ENCODE data around the gene FMN1. TPM values are rescaled to one million over a fixed set of nuclear protein-coding genes. Genes with fewer than 3 reads are reported as not detected.

Gene FMN1
- total and polyA plus RNA-seq, 10 of the 15 experiments (the other 5 are each of a cell fraction or from before 2014, with no cell fraction given), result 0.05 to 0.16 (median 0.08) TPM; not detected in 4

- RAD21 ChIA-PET (ENCODE audit: unreplicated experiment), result no interaction called here
- in situ Hi-C loops (cut with MboI), result no loop called here
Measured at GRCh38 chr15:32721596-32721995, 472.9 kb downstream of the FMN1 start.

GRCh38 chr15:32718821-32719716 is 475.4 kb downstream of the FMN1 start:
- 29% methylated on average over 58 of the region's 70 CpGs for WGBS (ENCODE audit: insufficient coverage, insufficient replicate concordance, low lambda C conversion rate, missing lambda C conversion rate)
- TF ChIP-seq SMC3 (IDR thresholded peaks at IDR 0.05; ENCODE audit: borderline replicate concordance, low read length), result no peak
- no peak for TF ChIP-seq NR2C1 (IDR thresholded peaks at IDR 0.05)
- no peak for TF ChIP-seq HCFC1 (IDR thresholded peaks at IDR 0.05; ENCODE audit: low read length)
- peaks cover 27% of the 10 kb centered on the region for H3K4me1 ChIP-seq (ENCODE audit: control insufficient read depth, insufficient read depth, low read length)
- ChIA-PET RAD21 (ENCODE audit: unreplicated experiment) (no interaction called here), SMC1A (ENCODE audit: uncharacterized antibody, unreplicated experiment) (no interaction called here), CTCF (no interaction called here), POLR2A (no interaction called here)
- intact Hi-C loops (cut with micrococcal nuclease; ENCODE audit: unreplicated experiment), result no loop called here
- in situ Hi-C loops (cut with MboI), result no loop called here
- peaks cover 19 to 33% of the 10 kb centered on the region in 2 experiments for H3K27me3 ChIP-seq (replicated peaks in 1 of 2; ENCODE audit: control insufficient read depth in 2 of 2, insufficient read depth in 2 of 2, low read length in 1 of 2)
- H2AFZ ChIP-seq (ENCODE audit: control insufficient read depth, low read depth, low read length), result no peak overlapping the region
- ATAC-seq, result no peak; the same call in 2 of the 3 replicates
- H3K9ac ChIP-seq (ENCODE audit: control insufficient read depth, insufficient read depth, low read length), result no peak overlapping the region
- no TSS peak for BruUV-seq (replicated peaks)
- no peak overlapping the region for H3K4me3 ChIP-seq
- no peaks in the 10 kb centered on the region; the same call in 2 of the 3 replicates for H3K9me3 ChIP-seq (replicated peaks; ENCODE audit: control insufficient read depth, insufficient read depth, low read length)
- no peaks in the 10 kb centered on the region for H3K79me2 ChIP-seq (ENCODE audit: control insufficient read depth, insufficient read depth, low read length)
- H3K36me3 ChIP-seq (ENCODE audit: control insufficient read depth in 2 of 2, insufficient read depth in 2 of 2, low read length in 1 of 2), result no peaks in the 10 kb centered on the region
- H3K27ac ChIP-seq (ENCODE audit: control insufficient read depth, insufficient read depth), result no peak overlapping the region
- no peak for FAIRE-seq
- peak overlapping the region; percentile 15 for H3K4me2 ChIP-seq (ENCODE audit: control insufficient read depth, insufficient read depth)
- H4K20me1 ChIP-seq (ENCODE audit: control insufficient read depth, insufficient read depth), result no peaks in the 10 kb centered on the region
- DNase-seq (ENCODE audit: low read depth, low spot score), result no peak

More at GRCh38 chr15:32721596-32721995, 472.9 kb downstream of the FMN1 start:
- ChIA-PET SMC1A (ENCODE audit: uncharacterized antibody, unreplicated experiment) (interaction anchor here (1.3 kb wide), 1 partner anchor 123 kb away, joined by 6 read pairs; no protein-coding TSS in a partner anchor), POLR2A (no interaction called here), CTCF (interaction anchor here (1.6 kb wide), 1 partner anchor 59 kb away, joined by 7 read pairs; no protein-coding TSS in a partner anchor)
- no TSS peak for BruUV-seq (replicated peaks)
- peaks cover 24% of the 10 kb centered on the region for H3K4me1 ChIP-seq (ENCODE audit: control insufficient read depth, insufficient read depth, low read length)
- H3K79me2 ChIP-seq (ENCODE audit: control insufficient read depth, insufficient read depth, low read length), result no peaks in the 10 kb centered on the region
- peaks cover 16 to 26% of the 10 kb centered on the region in 2 experiments for H3K27me3 ChIP-seq (replicated peaks in 1 of 2; ENCODE audit: control insufficient read depth in 2 of 2, insufficient read depth in 2 of 2, low read length in 1 of 2)
- no peak overlapping the region for H3K4me2 ChIP-seq (ENCODE audit: control insufficient read depth, insufficient read depth)
- H4K20me1 ChIP-seq (ENCODE audit: control insufficient read depth, insufficient read depth), result no peaks in the 10 kb centered on the region
- TF ChIP-seq SREBF2 (IDR thresholded peaks at IDR 0.05; ENCODE audit: low read length) (no peak), STAT1 (conservative IDR thresholded peaks at IDR 0.05) (no peak)
- no peak overlapping the region for H2AFZ ChIP-seq (ENCODE audit: control insufficient read depth, low read depth, low read length)
- H3K27ac ChIP-seq (ENCODE audit: control insufficient read depth, insufficient read depth), result no peak overlapping the region
- no peak for FAIRE-seq
- no peak overlapping the region for H3K4me3 ChIP-seq
- no peak overlapping the region for H3K9ac ChIP-seq (ENCODE audit: control insufficient read depth, insufficient read depth, low read length)
- DNase-seq (ENCODE audit: low read depth, low spot score), result no peak
- intact Hi-C loops (cut with micrococcal nuclease; ENCODE audit: unreplicated experiment), result no loop called here
- ATAC-seq, result no peak
- 78% methylated on average over 6 of the region's 6 CpGs for WGBS (ENCODE audit: insufficient coverage, insufficient replicate concordance, low lambda C conversion rate, missing lambda C conversion rate)
- H3K9me3 ChIP-seq (replicated peaks; ENCODE audit: control insufficient read depth, insufficient read depth, low read length), result no peaks in the 10 kb centered on the region; the same call in 2 of the 3 replicates
- no peaks in the 10 kb centered on the region for H3K36me3 ChIP-seq (ENCODE audit: control insufficient read depth in 2 of 2, insufficient read depth in 2 of 2, low read length in 1 of 2)

Measured in GM12878 (cell line).